Right lobe of liver (tissue), 4 donors: ENCODE results near the gene GNPTAB.

ENCODE experiments used
- POLR2A ChIP-seq: fragments of 450-650 bp; IDR thresholded peaks from one replicate; pipeline ENCODE4 v1.6.1; 2017; ENCODE audit warnings: antibody characterized with exemption, mild to moderate bottlenecking
- TF ChIP-seq, protein P1 (sequence below), 4 donors: fragments of 200-600 bp in 3 of 4; fragments of 450-650 bp in 1 of 4; IDR thresholded peaks; one replicate each; pipeline versions ENCODE4 v1.5.1 to v1.8.0; 2016 to 2022; ENCODE audit warnings: antibody characterized with exemption in 4 of 4, mild to moderate bottlenecking in 2 of 4
- donor health status: DM: no; HTN: no; CAD: no.
- donor health status: DM: no; HTN: no; CAD: no.
- donor health status: DM: no; HTN: yes; CAD: no.

DNA sequence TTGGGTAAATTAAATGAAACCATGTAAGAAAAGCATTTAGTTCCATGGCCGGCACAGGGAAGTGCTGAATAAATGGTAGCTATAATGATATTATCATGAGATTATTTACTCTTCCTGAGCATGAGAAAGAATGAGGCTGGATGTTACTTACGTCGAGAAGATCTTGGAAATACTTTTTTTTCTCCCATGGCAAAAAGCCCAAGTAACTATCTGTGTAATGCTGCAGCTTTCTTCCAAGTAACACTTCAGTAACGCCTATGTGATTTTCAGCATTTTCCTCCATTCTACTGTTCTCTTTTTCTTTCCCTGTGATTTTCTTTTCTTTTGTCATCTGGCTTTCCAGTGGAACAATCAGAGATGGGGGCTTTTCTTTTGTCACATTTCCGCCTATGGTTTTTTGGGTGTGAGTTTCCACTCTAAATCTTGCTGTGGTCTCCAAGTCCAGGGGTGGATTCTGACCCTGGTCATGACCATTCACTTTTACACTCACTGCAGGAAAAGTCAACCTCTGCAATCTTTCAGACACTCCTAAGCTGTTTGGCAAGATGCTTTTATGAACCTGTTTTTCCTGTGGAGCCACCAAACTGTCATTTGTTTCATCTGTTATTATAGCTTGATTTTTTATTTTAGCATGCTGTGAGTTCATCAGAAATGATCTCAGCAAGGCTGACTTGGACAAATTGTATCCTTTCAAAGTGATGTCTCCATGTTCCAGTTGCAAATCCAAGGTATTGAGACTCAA is 66.5 kb downstream of the GNPTAB start:
- TF ChIP-seq, protein P1, sequence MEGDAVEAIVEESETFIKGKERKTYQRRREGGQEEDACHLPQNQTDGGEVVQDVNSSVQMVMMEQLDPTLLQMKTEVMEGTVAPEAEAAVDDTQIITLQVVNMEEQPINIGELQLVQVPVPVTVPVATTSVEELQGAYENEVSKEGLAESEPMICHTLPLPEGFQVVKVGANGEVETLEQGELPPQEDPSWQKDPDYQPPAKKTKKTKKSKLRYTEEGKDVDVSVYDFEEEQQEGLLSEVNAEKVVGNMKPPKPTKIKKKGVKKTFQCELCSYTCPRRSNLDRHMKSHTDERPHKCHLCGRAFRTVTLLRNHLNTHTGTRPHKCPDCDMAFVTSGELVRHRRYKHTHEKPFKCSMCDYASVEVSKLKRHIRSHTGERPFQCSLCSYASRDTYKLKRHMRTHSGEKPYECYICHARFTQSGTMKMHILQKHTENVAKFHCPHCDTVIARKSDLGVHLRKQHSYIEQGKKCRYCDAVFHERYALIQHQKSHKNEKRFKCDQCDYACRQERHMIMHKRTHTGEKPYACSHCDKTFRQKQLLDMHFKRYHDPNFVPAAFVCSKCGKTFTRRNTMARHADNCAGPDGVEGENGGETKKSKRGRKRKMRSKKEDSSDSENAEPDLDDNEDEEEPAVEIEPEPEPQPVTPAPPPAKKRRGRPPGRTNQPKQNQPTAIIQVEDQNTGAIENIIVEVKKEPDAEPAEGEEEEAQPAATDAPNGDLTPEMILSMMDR (IDR thresholded peaks at IDR 0.05) = no peak
- no peak for TF ChIP-seq POLR2A
